Sigmoid colon (tissue), 4 donors: ENCODE data around the gene EPHX1.

Source experiments
- CTCF ChIP-seq, 4 experiments: fragments of 450-650 bp in 3 of 4; fragments of 200-600 bp in 1 of 4; IDR thresholded peaks; one replicate each; pipeline ENCODE4 v1.5.1; 2016 to 2019; ENCODE audit warnings: antibody characterized with exemption in 4 of 4, mild to moderate bottlenecking in 3 of 4, moderate library complexity in 2 of 4
- EP300 ChIP-seq, 4 donors: sonication (generic); formaldehyde crosslinking; IDR thresholded peaks; one replicate each; pipeline ENCODE4 v1.6.1; 2017; ENCODE audit warnings: antibody characterized with exemption in 4 of 4
- POLR2A ChIP-seq, 2 donors: fragments of 450-650 bp; IDR thresholded peaks; one replicate each; pipeline ENCODE4 v1.6.1; 2016; ENCODE audit warnings: antibody characterized with exemption in 2 of 2, mild to moderate bottlenecking in 2 of 2, moderate library complexity in 2 of 2

GRCh38 chr1:225845571-225846259, 35.8 kb downstream of the EPHX1 start:
- peak; percentile 77 to 81 (median 80) for TF ChIP-seq CTCF (IDR thresholded peaks at IDR 0.05)
- TF ChIP-seq POLR2A (IDR thresholded peaks at IDR 0.05), result no peak
- no peak for TF ChIP-seq EP300 (IDR thresholded peaks at IDR 0.05)
